ENCODE measurements around the gene MRPS23.

Gene MRPS23

DNA sequence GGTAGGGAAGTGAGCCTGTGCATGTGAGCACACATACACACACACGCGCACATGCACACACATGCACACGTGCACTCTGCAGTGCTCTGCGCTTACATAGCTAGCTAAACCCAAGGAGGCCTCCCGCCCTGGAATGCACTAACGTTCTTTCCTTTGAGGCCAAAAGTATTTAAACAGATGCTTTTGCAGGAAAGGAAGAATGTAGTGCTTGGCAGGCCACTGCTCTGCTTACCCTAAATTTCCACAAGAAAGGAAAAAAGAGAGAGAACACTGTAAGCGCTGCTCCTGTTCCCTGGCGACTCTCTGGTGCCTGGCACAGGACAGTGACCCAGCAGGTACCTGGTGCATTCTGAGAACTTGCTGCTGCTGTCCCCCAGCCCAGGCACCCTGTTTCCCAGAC is 31.3 kb upstream of the MRPS23 start:
- H3K27me3 ChIP-seq (ENCODE audit: insufficient read depth, low read depth, severe bottlenecking), result no peaks in the 10 kb centered on the region
- no peak overlapping the region for H3K27ac ChIP-seq
- TF ChIP-seq CTCF (IDR thresholded peaks at IDR 0.05; ENCODE audit: low read depth, low read length), result no peak
- DNase-seq, result no peak
- peaks cover 14% of the 10 kb centered on the region for H3K36me3 ChIP-seq
- peaks cover 2% of the 10 kb centered on the region for H3K9me3 ChIP-seq (ENCODE audit: severe bottlenecking)
- no peak overlapping the region for H3K4me3 ChIP-seq (ENCODE audit: low read depth, low read length)

DNA sequence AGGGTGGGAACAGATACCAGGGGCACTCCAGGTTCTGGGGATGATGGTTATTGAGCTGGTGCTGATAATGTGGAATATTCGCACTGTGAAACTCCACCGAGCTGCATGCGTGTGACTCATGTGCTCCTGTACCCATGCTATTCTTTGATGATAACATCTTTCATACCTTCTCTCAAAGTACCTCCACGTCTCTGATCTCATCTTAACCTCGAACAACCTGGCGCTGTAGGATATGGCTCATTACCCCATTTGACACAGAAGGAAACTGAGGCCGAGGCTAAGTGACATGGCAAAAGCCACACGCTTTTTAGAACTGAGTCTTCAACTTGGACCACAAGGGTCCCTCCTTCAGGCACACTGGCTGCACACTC is 30.2 kb upstream of the MRPS23 start:
- Histone ChIP-seq H3K27ac (peak overlapping the region; percentile 99), H3K9me3 (ENCODE audit: severe bottlenecking) (peaks cover 2% of the 10 kb centered on the region), H3K36me3 (peaks cover 18% of the 10 kb centered on the region), H3K4me3 (ENCODE audit: low read depth, low read length) (no peak overlapping the region), H3K27me3 (ENCODE audit: insufficient read depth, low read depth, severe bottlenecking) (no peaks in the 10 kb centered on the region)
- TF ChIP-seq CTCF (IDR thresholded peaks at IDR 0.05; ENCODE audit: low read depth, low read length), result no peak
- DNase-seq, result no peak

DNA sequence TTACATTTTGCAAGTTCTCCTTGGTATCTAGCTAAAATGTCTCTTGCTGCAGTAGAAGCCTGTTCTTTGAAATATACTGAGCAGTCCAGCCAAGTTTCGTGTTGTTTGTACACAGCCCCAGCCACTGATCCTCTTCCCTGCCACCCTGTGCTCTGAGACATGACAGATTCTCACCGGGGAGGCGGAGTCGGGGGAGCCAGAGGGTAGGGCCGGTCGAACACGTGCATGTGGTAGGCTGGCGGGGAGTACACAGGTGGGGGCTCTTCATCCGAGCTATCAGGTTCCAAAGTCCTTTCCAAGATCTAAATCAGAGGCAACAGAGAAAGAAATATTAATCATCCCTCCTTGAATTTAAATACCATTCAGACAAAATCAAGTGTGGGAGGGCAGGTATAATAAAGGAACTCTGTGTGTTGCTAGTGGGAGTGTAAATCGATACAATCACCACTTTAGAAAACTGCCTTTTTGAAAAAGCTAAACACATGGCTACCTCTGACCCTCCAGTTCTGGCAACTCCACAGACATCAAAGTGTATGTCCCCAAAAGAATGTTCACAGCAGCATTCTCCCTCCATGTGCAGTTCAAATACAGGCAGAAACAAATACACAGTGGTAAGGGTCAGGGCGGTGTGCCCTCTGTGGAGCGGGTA is 29.7 kb upstream of the MRPS23 start:
- Histone ChIP-seq H3K4me3 (ENCODE audit: low read depth, low read length) (no peak overlapping the region), H3K27ac (peak overlapping the region; percentile 99), H3K36me3 (peaks cover 13% of the 10 kb centered on the region), H3K27me3 (ENCODE audit: insufficient read depth, low read depth, severe bottlenecking) (no peaks in the 10 kb centered on the region), H3K9me3 (ENCODE audit: severe bottlenecking) (peaks cover 2% of the 10 kb centered on the region)
- DNase-seq, result peak; percentile 95
- TF ChIP-seq CTCF (IDR thresholded peaks at IDR 0.05; ENCODE audit: low read depth, low read length), result no peak

- no peak overlapping the region for H3K4me3 ChIP-seq (ENCODE audit: low read depth, low read length)
- peaks cover 2% of the 10 kb centered on the region for H3K9me3 ChIP-seq (ENCODE audit: severe bottlenecking)
- no peak for TF ChIP-seq CTCF (IDR thresholded peaks at IDR 0.05; ENCODE audit: low read depth, low read length)
- H3K27ac ChIP-seq, result peak overlapping the region; percentile 99
- H3K27me3 ChIP-seq (ENCODE audit: insufficient read depth, low read depth, severe bottlenecking), result no peaks in the 10 kb centered on the region
- no peak for DNase-seq
- peaks cover 7% of the 10 kb centered on the region for H3K36me3 ChIP-seq
These were observed 28.0 kb upstream of the MRPS23 start for GRCh38 chr17:57877803-57878377.

- H3K36me3 ChIP-seq, result peaks cover 13% of the 10 kb centered on the region
- TF ChIP-seq CTCF (IDR thresholded peaks at IDR 0.05; ENCODE audit: low read depth, low read length), result no peak
- H3K4me3 ChIP-seq (ENCODE audit: low read depth, low read length), result no peak overlapping the region
- H3K9me3 ChIP-seq (ENCODE audit: severe bottlenecking), result no peaks in the 10 kb centered on the region
- peak overlapping the region; percentile 99 for H3K27ac ChIP-seq
- no peaks in the 10 kb centered on the region for H3K27me3 ChIP-seq (ENCODE audit: insufficient read depth, low read depth, severe bottlenecking)
- no peak for DNase-seq
These were observed 27.0 kb upstream of the MRPS23 start for GRCh38 chr17:57876866-57877237.
